ENCODE results near the gene PDZD11.
"Not testable (repeated sequence)": the region's sequence is repeated elsewhere in the genome, so short reads cannot be mapped to it uniquely, and the experiment has no call there.

Gene PDZD11

DNA sequence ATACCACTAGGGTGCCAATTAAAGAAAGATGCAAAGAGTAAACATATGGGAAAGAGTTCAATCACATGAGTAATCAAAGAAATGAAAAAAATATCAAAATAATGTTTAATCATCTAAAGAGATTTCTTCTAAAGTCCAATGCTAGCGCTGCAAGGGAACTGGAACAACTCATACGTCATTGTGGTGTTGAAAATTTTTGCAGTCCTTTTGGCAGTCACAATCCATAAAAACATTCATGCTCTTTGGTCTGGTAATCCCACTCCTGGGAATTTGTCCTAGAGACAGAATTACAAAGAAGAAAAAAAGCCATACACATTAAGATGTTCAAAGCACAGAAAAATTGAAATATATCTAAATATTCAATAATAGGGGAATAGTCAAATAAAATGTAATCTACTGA, 34.3 kb downstream of the PDZD11 start:
- Histone ChIP-seq H3K27me3 (ENCODE audit: insufficient read depth, low read length) (no peaks in the 10 kb centered on the region), H3K9me3 (ENCODE audit: insufficient read depth, low read depth, low read length) (no peaks in the 10 kb centered on the region), H3K4me1 (ENCODE audit: insufficient read depth, low read length) (no peaks in the 10 kb centered on the region), H3K4me3 (ENCODE audit: low read length) (no peak overlapping the region), H3K36me3 (ENCODE audit: insufficient read depth, low read depth, low read length) (no peaks in the 10 kb centered on the region), H3K9ac (ENCODE audit: low read depth, low read length) (no peak overlapping the region), H3K27ac (ENCODE audit: low read length) (no peak overlapping the region)

DNA sequence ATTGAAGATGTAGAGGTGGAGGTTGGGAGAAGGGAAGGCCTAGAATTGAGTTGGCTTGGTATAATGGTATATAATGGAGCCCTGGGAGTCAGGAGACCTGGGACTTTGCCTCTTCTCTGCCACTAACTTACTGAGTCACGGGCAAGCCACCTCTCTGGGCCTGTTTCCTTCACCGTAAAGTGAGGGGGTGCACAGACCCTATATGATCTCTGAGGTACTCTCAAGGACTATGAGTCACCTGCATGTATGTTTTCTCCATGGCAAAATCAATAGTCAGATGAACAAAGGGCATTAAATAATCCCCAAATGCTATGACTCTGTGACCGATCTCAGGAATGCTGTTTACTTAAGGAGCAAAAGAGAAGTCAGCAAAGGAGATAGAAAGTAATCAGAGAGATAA, 34.8 kb downstream of the PDZD11 start:
- Histone ChIP-seq H3K9me3 (ENCODE audit: insufficient read depth, low read depth, low read length) (no peaks in the 10 kb centered on the region), H3K4me3 (ENCODE audit: low read length) (no peak overlapping the region), H3K27me3 (ENCODE audit: insufficient read depth, low read length) (no peaks in the 10 kb centered on the region), H3K36me3 (ENCODE audit: insufficient read depth, low read depth, low read length) (no peaks in the 10 kb centered on the region), H3K4me1 (ENCODE audit: insufficient read depth, low read length) (no peaks in the 10 kb centered on the region), H3K27ac (ENCODE audit: low read length) (no peak overlapping the region), H3K9ac (ENCODE audit: low read depth, low read length) (no peak overlapping the region)

DNA sequence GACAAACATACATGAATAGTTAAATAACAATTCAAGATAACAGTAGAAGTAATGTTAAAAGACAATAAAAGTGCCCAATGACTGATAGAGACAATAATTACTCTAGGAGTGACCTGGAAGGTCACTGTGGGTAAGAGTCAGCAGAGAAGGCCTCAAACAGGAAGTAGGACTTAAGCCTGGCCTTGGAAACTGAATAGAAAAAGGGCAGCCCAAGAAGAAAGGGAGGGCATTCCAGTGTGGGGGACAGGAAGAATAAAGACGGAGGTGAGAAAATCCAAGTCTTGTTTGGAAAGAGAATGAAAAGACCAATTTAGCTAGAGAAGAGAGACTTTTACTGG, 35.7 kb downstream of the PDZD11 start:
- no peak overlapping the region for H3K4me3 ChIP-seq (ENCODE audit: low read length)
- no peak overlapping the region for H3K9ac ChIP-seq (ENCODE audit: low read depth, low read length)
- H3K4me1 ChIP-seq (ENCODE audit: insufficient read depth, low read length), result no peaks in the 10 kb centered on the region
- no peak overlapping the region for H3K27ac ChIP-seq (ENCODE audit: low read length)
- no peaks in the 10 kb centered on the region for H3K27me3 ChIP-seq (ENCODE audit: insufficient read depth, low read length)
- no peaks in the 10 kb centered on the region for H3K9me3 ChIP-seq (ENCODE audit: insufficient read depth, low read depth, low read length)
- no peaks in the 10 kb centered on the region for H3K36me3 ChIP-seq (ENCODE audit: insufficient read depth, low read depth, low read length)

DNA sequence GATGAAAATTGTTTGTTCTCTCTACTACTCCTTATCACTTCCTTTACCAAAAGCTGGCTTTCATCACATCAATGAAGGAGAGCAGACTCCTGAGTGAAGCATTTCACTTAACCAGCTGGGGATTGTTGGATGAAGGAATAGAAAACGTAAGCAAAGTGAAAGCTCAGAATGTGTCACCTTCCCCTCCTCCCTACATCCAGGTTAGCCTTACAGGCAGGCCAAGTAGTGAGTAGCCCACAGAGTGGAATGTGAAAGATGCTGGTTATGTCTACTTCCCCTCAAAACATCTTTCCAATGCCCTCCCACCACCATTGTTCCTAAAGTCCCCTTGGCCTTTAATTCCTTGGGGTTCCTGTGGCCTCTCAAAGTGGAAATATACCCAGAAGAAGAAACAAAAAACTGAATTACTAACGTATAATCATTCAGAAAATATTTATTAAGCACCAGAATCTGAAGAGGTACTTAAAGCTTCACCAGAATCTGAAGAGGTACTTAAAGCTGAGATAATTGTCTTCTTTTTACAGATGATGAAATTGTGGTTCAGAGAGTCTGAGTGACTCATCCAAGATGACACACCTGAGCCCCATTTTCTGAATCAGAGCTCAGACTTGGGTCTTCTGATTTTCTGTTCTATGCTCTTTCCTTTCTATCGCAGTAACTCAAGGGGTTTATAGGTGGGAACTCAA, 36.2 kb downstream of the PDZD11 start:
- Histone ChIP-seq H3K9me3 (ENCODE audit: insufficient read depth, low read depth, low read length) (no peaks in the 10 kb centered on the region), H3K4me3 (ENCODE audit: low read length) (no peak overlapping the region), H3K4me1 (ENCODE audit: insufficient read depth, low read length) (no peaks in the 10 kb centered on the region), H3K27ac (ENCODE audit: low read length) (no peak overlapping the region), H3K27me3 (ENCODE audit: insufficient read depth, low read length) (no peaks in the 10 kb centered on the region), H3K36me3 (ENCODE audit: insufficient read depth, low read depth, low read length) (no peaks in the 10 kb centered on the region), H3K9ac (ENCODE audit: low read depth, low read length) (no peak overlapping the region)

DNA sequence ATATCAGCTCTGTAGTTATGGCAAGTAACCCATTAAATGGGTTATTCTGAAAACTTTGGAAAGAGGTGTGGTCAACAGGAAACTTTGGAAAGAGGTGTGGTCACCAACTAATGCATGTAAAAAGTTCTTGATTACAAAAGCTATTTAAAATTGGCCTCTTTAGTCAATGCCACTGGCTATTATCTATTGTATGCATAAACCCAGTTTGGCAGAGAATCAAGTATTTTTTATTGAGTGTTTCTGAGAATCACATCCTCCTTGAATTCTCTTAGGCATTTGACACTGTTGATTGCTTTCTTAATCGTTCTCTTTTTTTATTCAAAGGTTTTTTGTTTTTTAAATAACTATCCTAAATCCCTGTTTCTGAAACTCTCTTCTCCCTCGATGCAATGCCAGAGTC, 37.2 kb downstream of the PDZD11 start:
- Histone ChIP-seq H3K9me3 (ENCODE audit: insufficient read depth, low read depth, low read length) (no peaks in the 10 kb centered on the region), H3K9ac (ENCODE audit: low read depth, low read length) (no peak overlapping the region), H3K4me1 (ENCODE audit: insufficient read depth, low read length) (no peaks in the 10 kb centered on the region), H3K27me3 (ENCODE audit: insufficient read depth, low read length) (no peaks in the 10 kb centered on the region), H3K27ac (ENCODE audit: low read length) (no peak overlapping the region), H3K4me3 (ENCODE audit: low read length) (no peak overlapping the region), H3K36me3 (ENCODE audit: insufficient read depth, low read depth, low read length) (no peaks in the 10 kb centered on the region)

DNA sequence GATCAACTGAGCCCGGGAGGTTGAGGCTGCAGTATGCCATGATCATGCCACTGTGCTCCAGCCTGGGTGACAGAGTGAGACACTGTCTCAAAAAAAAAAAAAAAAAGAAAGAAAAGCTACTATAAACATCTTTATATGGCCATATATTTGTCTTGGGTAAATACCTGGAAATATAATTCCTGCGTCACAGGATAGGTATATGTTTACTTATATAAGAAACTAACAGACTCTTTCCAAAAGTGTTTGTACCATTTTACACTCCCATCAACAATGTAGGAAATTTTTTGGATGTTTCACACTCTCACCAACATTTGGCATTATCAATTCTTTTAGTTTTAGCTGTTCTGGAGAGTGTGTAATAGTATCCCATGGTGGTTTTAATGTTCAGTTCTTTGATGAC, 42.5 kb downstream of the PDZD11 start:
- no peaks in the 10 kb centered on the region; the same call in 1 of the 2 replicates for H3K4me1 ChIP-seq (ENCODE audit: insufficient read depth, low read length)
- H3K27ac ChIP-seq (ENCODE audit: low read length), result no peak overlapping the region
- H3K9ac ChIP-seq (ENCODE audit: low read depth, low read length), result no peak overlapping the region
- H3K27me3 ChIP-seq (ENCODE audit: insufficient read depth, low read length), result no peaks in the 10 kb centered on the region
- H3K4me3 ChIP-seq (ENCODE audit: low read length), result no peak overlapping the region
- no peaks in the 10 kb centered on the region for H3K36me3 ChIP-seq (ENCODE audit: insufficient read depth, low read depth, low read length)
- no peaks in the 10 kb centered on the region for H3K9me3 ChIP-seq (ENCODE audit: insufficient read depth, low read depth, low read length)

DNA sequence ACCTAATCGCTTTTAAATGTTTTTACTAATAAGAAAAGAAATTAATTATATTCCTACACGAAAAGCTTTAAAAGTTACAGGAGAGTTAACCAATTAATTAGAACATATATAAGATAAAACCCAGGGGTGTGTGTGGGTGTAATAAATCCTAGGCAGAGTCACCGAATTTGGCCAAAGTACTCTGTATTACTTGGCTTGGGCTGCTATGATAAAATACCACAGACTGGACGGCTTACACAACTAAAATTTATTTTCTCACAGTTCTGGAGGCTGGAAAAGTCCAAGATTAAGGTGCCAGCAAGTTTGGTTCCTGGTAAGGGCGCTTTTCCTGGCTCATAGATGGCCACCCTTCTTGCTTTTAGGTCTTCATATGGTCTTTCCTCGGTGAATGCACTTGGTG, 44.8 kb downstream of the PDZD11 start:
- H3K36me3 ChIP-seq (ENCODE audit: insufficient read depth, low read depth, low read length), result no peaks in the 10 kb centered on the region
- H3K4me1 ChIP-seq (ENCODE audit: insufficient read depth, low read length), result no peaks in the 10 kb centered on the region; the same call in 1 of the 2 replicates
- no peaks in the 10 kb centered on the region for H3K9me3 ChIP-seq (ENCODE audit: insufficient read depth, low read depth, low read length)
- no peak overlapping the region for H3K27ac ChIP-seq (ENCODE audit: low read length)
- H3K9ac ChIP-seq (ENCODE audit: low read depth, low read length), result no peak overlapping the region
- H3K27me3 ChIP-seq (ENCODE audit: insufficient read depth, low read length), result no peaks in the 10 kb centered on the region
- no peak overlapping the region for H3K4me3 ChIP-seq (ENCODE audit: low read length)

DNA sequence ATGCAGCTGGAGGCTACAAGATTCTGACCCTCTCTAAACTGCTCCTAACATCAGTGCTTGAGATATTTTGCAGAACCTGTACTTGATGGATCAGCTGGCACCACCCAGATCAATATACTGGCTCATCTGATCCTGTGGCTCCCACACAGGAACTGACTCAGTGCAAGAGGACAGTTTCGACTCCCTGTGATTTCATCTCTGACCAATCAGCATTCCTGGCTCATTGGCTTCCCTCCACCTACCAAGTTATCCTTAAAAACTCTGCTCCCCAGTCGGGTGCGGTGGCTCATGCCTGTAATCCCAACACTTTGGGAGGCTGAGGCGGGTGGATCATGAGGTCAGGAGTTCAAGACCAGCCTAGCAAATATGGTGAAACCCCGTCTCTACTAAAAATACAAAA, 46.1 kb downstream of the PDZD11 start:
- not testable (repeated sequence) for H3K4me3 ChIP-seq (ENCODE audit: low read length); H3K9ac ChIP-seq (ENCODE audit: low read depth, low read length); H3K9me3 ChIP-seq (ENCODE audit: insufficient read depth, low read depth, low read length); H3K27ac ChIP-seq (ENCODE audit: low read length); H3K27me3 ChIP-seq (ENCODE audit: insufficient read depth, low read length); H3K36me3 ChIP-seq (ENCODE audit: insufficient read depth, low read depth, low read length); H3K4me1 ChIP-seq (ENCODE audit: insufficient read depth, low read length)

DNA sequence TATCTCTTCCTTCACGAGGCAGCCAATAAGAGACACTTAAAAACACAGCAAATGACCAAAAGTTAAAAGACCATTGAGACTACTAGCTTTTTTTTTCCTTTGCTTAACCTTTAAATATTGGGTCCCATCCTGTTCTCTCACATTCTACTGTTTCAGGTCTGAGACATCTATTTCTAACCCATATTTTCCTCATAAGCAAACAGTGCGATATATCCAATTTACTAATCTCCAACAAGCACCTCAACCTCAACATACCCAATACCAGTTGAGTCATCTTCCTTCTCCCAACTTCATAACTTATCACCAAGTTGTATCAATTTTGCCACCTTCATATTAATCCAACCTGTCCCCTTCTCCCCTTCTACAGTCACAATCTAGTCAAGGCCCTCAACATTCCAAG, 48.2 kb downstream of the PDZD11 start:
- no peak overlapping the region for H3K4me3 ChIP-seq (ENCODE audit: low read length)
- no peak overlapping the region for H3K27ac ChIP-seq (ENCODE audit: low read length)
- no peak overlapping the region for H3K9ac ChIP-seq (ENCODE audit: low read depth, low read length)
- no peaks in the 10 kb centered on the region for H3K27me3 ChIP-seq (ENCODE audit: insufficient read depth, low read length)
- no peaks in the 10 kb centered on the region for H3K9me3 ChIP-seq (ENCODE audit: insufficient read depth, low read depth, low read length)
- no peaks in the 10 kb centered on the region; the same call in 1 of the 2 replicates for H3K4me1 ChIP-seq (ENCODE audit: insufficient read depth, low read length)
- no peaks in the 10 kb centered on the region for H3K36me3 ChIP-seq (ENCODE audit: insufficient read depth, low read depth, low read length)

DNA sequence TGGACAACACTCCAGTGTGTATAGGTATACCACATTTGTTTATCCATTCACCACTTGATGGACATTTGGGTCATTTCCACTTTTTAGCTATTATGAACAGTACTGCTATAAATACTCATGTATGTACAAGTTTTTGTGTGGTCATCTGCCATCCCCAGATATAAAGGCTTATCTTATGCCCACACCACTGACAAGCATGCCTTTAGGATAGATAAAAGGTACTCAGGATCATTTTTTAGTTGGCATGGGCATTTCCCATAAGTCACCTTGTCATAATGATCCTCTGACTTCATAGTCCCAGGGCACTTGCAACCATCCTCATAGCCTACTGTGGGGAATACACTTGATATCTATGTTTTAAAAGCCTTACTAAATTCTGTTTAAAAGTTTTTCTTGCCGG, 49.0 kb downstream of the PDZD11 start:
- H3K36me3 ChIP-seq (ENCODE audit: insufficient read depth, low read depth, low read length), result no peaks in the 10 kb centered on the region
- H3K9me3 ChIP-seq (ENCODE audit: insufficient read depth, low read depth, low read length), result no peaks in the 10 kb centered on the region
- H3K27ac ChIP-seq (ENCODE audit: low read length), result no peak overlapping the region
- H3K9ac ChIP-seq (ENCODE audit: low read depth, low read length), result no peak overlapping the region
- H3K27me3 ChIP-seq (ENCODE audit: insufficient read depth, low read length), result no peaks in the 10 kb centered on the region
- no peaks in the 10 kb centered on the region; the same call in 1 of the 2 replicates for H3K4me1 ChIP-seq (ENCODE audit: insufficient read depth, low read length)
- H3K4me3 ChIP-seq (ENCODE audit: low read length), result no peak overlapping the region
